IMR-90 (cell line): ENCODE measurements around the gene SHROOM3. TPM values are rescaled to one million over a fixed set of nuclear protein-coding genes. Genes with fewer than 3 reads are reported as not detected.

Experiments
- ATAC-seq: fragments of 200-7000 bp; cut with Tn5 transposase; 2 replicates; pipeline ENCODE4 v1.9.1; 2020; ENCODE audit warnings: low read depth, mild to moderate bottlenecking, moderate library complexity
- BruUV-seq: library from RNA; stranded (reverse); fragments of 400-500 nt; replicated peaks from 2 replicates; lab custom pipeline; 2021; lab: Mats Ljungman, UMichigan
- CTCF ChIA-PET: fragments of 300-600 bp; formaldehyde crosslinking; extraction: SDS; loops from one replicate; lab custom pipeline; 2021; ENCODE audit warnings: antibody characterized with exemption; lab: Yijun Ruan, JAX
- POLR2A ChIA-PET: fragments of 300-600 bp; sonication (Branson Sonifier 250); formaldehyde crosslinking; loops from one replicate; lab custom pipeline; 2022; ENCODE audit warnings: antibody characterized with exemption; ENCODE audit not compliant: unreplicated experiment; lab: Charles Lee
- DNase-seq: peaks from one replicate; pipeline ENCODE4 v3.0.0; 2013
- H2AFZ ChIP-seq: replicated peaks from 2 replicates; pipeline ENCODE3; 2013; ENCODE audit warnings: low read length, mild to moderate bottlenecking; ENCODE audit not compliant: poor library complexity
- H2AK5ac ChIP-seq: 2 replicates; pipeline ENCODE4 v1.6.1; 2013; ENCODE audit warnings: low read depth, low read length, inconsistent platforms
- H2AK9ac ChIP-seq: replicated peaks from 2 replicates; pipeline ENCODE3; 2013; ENCODE audit warnings: mild to moderate bottlenecking, low read depth, low read length, moderate library complexity; ENCODE audit not compliant: poor library complexity
- H2BK120ac ChIP-seq: 2 replicates; pipeline ENCODE4 v1.6.1; 2013; ENCODE audit warnings: low read depth, low read length, inconsistent platforms
- H2BK15ac ChIP-seq: 3 replicates; pipeline ENCODE4 v1.6.1; 2013; ENCODE audit warnings: low read depth, low read length, inconsistent platforms
- H2BK20ac ChIP-seq: 2 replicates; pipeline ENCODE4 v1.6.1; 2013; ENCODE audit warnings: low read depth, mild to moderate bottlenecking, inconsistent platforms, low read length, moderate library complexity
- H2BK5ac ChIP-seq: 2 replicates; pipeline ENCODE4 v1.6.1; 2013; ENCODE audit warnings: mild to moderate bottlenecking, low read depth, low read length, inconsistent platforms; ENCODE audit not compliant: poor library complexity, severe bottlenecking
- H3K14ac ChIP-seq: replicated peaks from 2 replicates; pipeline ENCODE4 v1.6.1; 2013; ENCODE audit warnings: low read depth, low read length, inconsistent platforms
- H3K18ac ChIP-seq: 2 replicates; pipeline ENCODE4 v1.6.1; 2013; ENCODE audit warnings: low read depth, low read length, control low read depth
- H3K23ac ChIP-seq: 2 replicates; pipeline ENCODE4 v1.6.1; 2013; ENCODE audit warnings: low read depth, low read length, inconsistent platforms
- H3K27ac ChIP-seq: 2 replicates; pipeline ENCODE4 v1.5.1; 2013; ENCODE audit warnings: mild to moderate bottlenecking, control low read depth, low read length; ENCODE audit not compliant: insufficient read depth
- H3K27me3 ChIP-seq: 2 replicates; pipeline ENCODE4 v1.6.1; 2013; ENCODE audit warnings: low read length; ENCODE audit not compliant: control insufficient read depth, insufficient read depth
- H3K36me3 ChIP-seq: 2 replicates; pipeline ENCODE4 v1.6.1; 2013; ENCODE audit warnings: low read length, mixed read lengths; ENCODE audit not compliant: control insufficient read depth, insufficient read depth
- H3K4ac ChIP-seq: 2 replicates; pipeline ENCODE4 v1.6.1; 2013; ENCODE audit warnings: low read depth, low read length, inconsistent platforms
- H3K4me1 ChIP-seq: 2 replicates; pipeline ENCODE4 v1.6.1; 2013; ENCODE audit warnings: low read length, mixed read lengths; ENCODE audit not compliant: control insufficient read depth, insufficient read depth
- H3K4me2 ChIP-seq: 2 replicates; pipeline ENCODE4 v1.6.1; 2013; ENCODE audit warnings: low read depth, mild to moderate bottlenecking, control low read depth, low read length, moderate library complexity
- H3K4me3 ChIP-seq: 2 replicates; pipeline ENCODE4 v1.5.1; 2013; ENCODE audit warnings: low read depth, mild to moderate bottlenecking, control low read depth, low read length, moderate library complexity; ENCODE audit not compliant: insufficient read depth
- H3K56ac ChIP-seq: 2 replicates; pipeline ENCODE4 v1.6.1; 2013; ENCODE audit warnings: low read length, inconsistent platforms; ENCODE audit not compliant: insufficient read depth; ENCODE audit errors: extremely low read depth
- H3K79me1 ChIP-seq, 2 experiments: 2 replicates each; pipeline ENCODE4 v1.6.1; 2013; ENCODE audit warnings: low read length in 2 of 2, inconsistent platforms in 1 of 2, low read depth in 1 of 2
- H3K9ac ChIP-seq: 2 replicates; pipeline ENCODE4 v1.6.1; 2013; ENCODE audit warnings: low read depth, low read length, control low read depth
- H3K9me1 ChIP-seq: 2 replicates; pipeline ENCODE4 v1.6.1; 2013; ENCODE audit warnings: low read length, inconsistent platforms; ENCODE audit not compliant: insufficient read depth
- H3K9me3 ChIP-seq: 2 replicates; pipeline ENCODE4 v1.6.1; 2013; ENCODE audit warnings: low read length; ENCODE audit not compliant: control insufficient read depth, insufficient read depth
- H4K20me1 ChIP-seq: 2 replicates; pipeline ENCODE4 v1.6.1; 2013; ENCODE audit warnings: low read length, inconsistent platforms; ENCODE audit not compliant: insufficient read depth
- H4K5ac ChIP-seq: 2 replicates; pipeline ENCODE4 v1.6.1; 2013; ENCODE audit warnings: mild to moderate bottlenecking, low read depth, low read length, control low read depth
- H4K8ac ChIP-seq, 2 experiments: 2 replicates each; pipeline ENCODE4 v1.6.1; 2013; ENCODE audit warnings: low read depth in 2 of 2, low read length in 2 of 2, control low read depth in 1 of 2, inconsistent platforms in 1 of 2
- H4K91ac ChIP-seq: 2 replicates; pipeline ENCODE4 v1.6.1; 2013; ENCODE audit warnings: low read depth, low read length, inconsistent platforms; ENCODE audit not compliant: insufficient read depth
- BHLHE40 ChIP-seq: fragments of 150-350 bp; IDR thresholded peaks from 2 replicates; pipeline ENCODE4 v1.6.1; 2016; ENCODE audit warnings: mild to moderate bottlenecking, low read depth, low read length
- CHD1 ChIP-seq: IDR thresholded peaks from 2 replicates; pipeline ENCODE4 v1.6.1; 2012; ENCODE audit warnings: low read depth, low read length, improper control_type of control experiment
- FOS ChIP-seq: fragments of 150-350 bp; IDR thresholded peaks from 2 replicates; pipeline ENCODE4 v1.6.1; 2016; ENCODE audit warnings: low read depth, low read length
- MAZ ChIP-seq: IDR thresholded peaks from 2 replicates; pipeline ENCODE4 v1.6.1; 2012; ENCODE audit warnings: low read depth, mild to moderate bottlenecking, low read length, improper control_type of control experiment, moderate library complexity, borderline replicate concordance
- NFE2L2 ChIP-seq: fragments of 150-350 bp; IDR thresholded peaks from 2 replicates; pipeline ENCODE4 v1.6.1; 2016; ENCODE audit warnings: low read depth, mild to moderate bottlenecking, low read length
- POLR2A ChIP-seq: IDR thresholded peaks from 2 replicates; pipeline ENCODE4 v1.6.1; 2012; ENCODE audit warnings: mild to moderate bottlenecking, low read depth, low read length
- RCOR1 ChIP-seq: IDR thresholded peaks from 2 replicates; pipeline ENCODE4 v1.6.1; 2012; ENCODE audit warnings: mild to moderate bottlenecking, low read length, improper control_type of control experiment; ENCODE audit not compliant: insufficient replicate concordance
- RFX5 ChIP-seq: IDR thresholded peaks from 2 replicates; pipeline ENCODE4 v1.8.0; 2012; ENCODE audit warnings: low read depth, mild to moderate bottlenecking, low read length, moderate library complexity
- SMC3 ChIP-seq: fragments of 150-350 bp; IDR thresholded peaks from 2 replicates; pipeline ENCODE4 v1.6.1; 2016; ENCODE audit warnings: low read depth, mild to moderate bottlenecking, antibody characterized with exemption, low read length, moderate library complexity
- WGBS, 2 experiments: methylation state at CpG; one replicate each; pipeline versions ENCODE4 v1.1.5 to v1.1.7; 2013; ENCODE audit warnings: missing lambda C conversion rate in 2 of 2; ENCODE audit not compliant: insufficient read length in 1 of 2; ENCODE audit errors: extremely low coverage in 2 of 2; 5-methylcytosine and 5-hydroxymethylcytosine counted together
- dilution Hi-C: fragments of 300-500 bp; cut with HindIII; formaldehyde crosslinking; loops from one replicate; pipeline ENCODE4 v1.14.3; 2018; ENCODE audit warnings: low sequenced_read_pairs; ENCODE audit not compliant: unreplicated experiment
- in situ Hi-C: fragments of 300-500 bp; cut with MboI; formaldehyde crosslinking; loops from 3 replicates; pipeline ENCODE4 v1.14.3; 2019; ENCODE audit warnings: low sequenced_read_pairs, inconsistent platforms, mixed read lengths
- intact Hi-C: fragments of 100-400 bp; cut with micrococcal nuclease; formaldehyde crosslinking; loops from 2 replicates; pipeline ENCODE4 v1.10.0; 2022
- polyA plus RNA-seq, 3 experiments: library from polyadenylated mRNA; depleted of rRNA; stranded (reverse); fragments of >200 nt; gene quantifications; 2 replicates each; pipeline ENCODE4 v1.2.3, GENCODE V29; 2012; ENCODE audit warnings: low replicate concordance in 1 of 3
- total RNA-seq: library from RNA; depleted of rRNA; stranded (reverse); fragments of >200 nt; gene quantifications from 2 replicates; pipeline ENCODE4 v1.2.3, GENCODE V29; 2012
- TF ChIP-seq, protein P1 (sequence below): fragments of 150-350 bp; IDR thresholded peaks from 2 replicates; pipeline ENCODE4 v1.6.1; 2016; ENCODE audit warnings: low read depth, mild to moderate bottlenecking, low read length, moderate library complexity, borderline replicate concordance

SHROOM3 gene
- total and polyA plus RNA-seq, 2 of the 4 experiments (the other 2 are of a cell fraction): 10.8 to 19.5 TPM

DNA sequence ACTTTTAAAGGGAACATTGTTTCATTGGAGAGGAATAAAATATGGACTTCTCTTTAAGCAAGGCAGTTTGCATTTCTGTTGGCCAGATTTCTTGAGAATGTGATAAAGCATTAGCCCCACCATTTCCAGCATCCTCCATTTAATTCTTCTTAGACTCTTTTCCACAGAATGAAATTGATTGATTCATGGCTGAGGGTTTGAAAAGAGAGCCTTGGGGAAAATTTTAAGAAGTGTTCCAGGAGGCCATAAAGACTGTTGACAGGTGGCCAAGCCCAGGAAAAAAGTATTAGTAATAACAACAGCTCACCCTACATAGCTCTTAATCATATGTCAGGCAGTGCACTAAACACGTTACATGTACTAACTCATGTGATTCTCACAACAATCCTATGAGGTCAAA, 53.4 kb downstream of the SHROOM3 start:
- no peak for TF ChIP-seq BHLHE40
- no peak for TF ChIP-seq SMC3
- TF ChIP-seq RCOR1: no peak
- TF ChIP-seq FOS: no peak
- TF ChIP-seq, protein P1, sequence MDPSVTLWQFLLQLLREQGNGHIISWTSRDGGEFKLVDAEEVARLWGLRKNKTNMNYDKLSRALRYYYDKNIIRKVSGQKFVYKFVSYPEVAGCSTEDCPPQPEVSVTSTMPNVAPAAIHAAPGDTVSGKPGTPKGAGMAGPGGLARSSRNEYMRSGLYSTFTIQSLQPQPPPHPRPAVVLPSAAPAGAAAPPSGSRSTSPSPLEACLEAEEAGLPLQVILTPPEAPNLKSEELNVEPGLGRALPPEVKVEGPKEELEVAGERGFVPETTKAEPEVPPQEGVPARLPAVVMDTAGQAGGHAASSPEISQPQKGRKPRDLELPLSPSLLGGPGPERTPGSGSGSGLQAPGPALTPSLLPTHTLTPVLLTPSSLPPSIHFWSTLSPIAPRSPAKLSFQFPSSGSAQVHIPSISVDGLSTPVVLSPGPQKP: no peak
- no peak for TF ChIP-seq CHD1
- no peak for TF ChIP-seq MAZ
- TF ChIP-seq RFX5: no peak
- no peak for TF ChIP-seq NFE2L2
- TF ChIP-seq POLR2A: no peak
- no peak overlapping the region for H2AK5ac ChIP-seq
- no peak overlapping the region for H3K4me2 ChIP-seq
- H3K27me3 ChIP-seq: peaks cover 2% of the 10 kb centered on the region; the same call in 1 of the 2 replicates
- BruUV-seq: no TSS peak
- no peak overlapping the region for H2AK9ac ChIP-seq
- CTCF ChIA-PET: no interaction called here
- H4K5ac ChIP-seq: no peak overlapping the region
- H3K4me3 ChIP-seq: no peak overlapping the region
- H2BK120ac ChIP-seq: no peak overlapping the region
- DNase-seq (no peak), ATAC-seq (no peak)
- no peak overlapping the region for H3K4ac ChIP-seq
- H3K23ac ChIP-seq: no peak overlapping the region
- in situ Hi-C loops: no loop called here
- WGBS, 2 experiments: no CpG with 5 or more reads among the region's 1 CpG
- H2BK15ac ChIP-seq: no peak overlapping the region
- no peak overlapping the region for H2AFZ ChIP-seq
- dilution Hi-C loops: no loop called here
- H4K20me1 ChIP-seq: no peaks in the 10 kb centered on the region
- no peaks in the 10 kb centered on the region for H3K36me3 ChIP-seq
- no peak overlapping the region for H3K9ac ChIP-seq
- intact Hi-C loops: loop anchor here (5.0 kb wide), 1 partner anchor 36 kb away; no protein-coding TSS in a partner anchor
- no peaks in the 10 kb centered on the region for H3K4me1 ChIP-seq
- H3K9me1 ChIP-seq: no peaks in the 10 kb centered on the region
- no peak overlapping the region for H4K8ac ChIP-seq
- H2BK20ac ChIP-seq: no peak overlapping the region
- no peaks in the 10 kb centered on the region for H3K79me1 ChIP-seq
- POLR2A ChIA-PET: no interaction called here
- H3K56ac ChIP-seq: no peak overlapping the region
- no peak overlapping the region for H3K14ac ChIP-seq
- H3K18ac ChIP-seq: no peak overlapping the region
- no peaks in the 10 kb centered on the region for H3K9me3 ChIP-seq
- H4K91ac ChIP-seq: no peak overlapping the region
- no peak overlapping the region for H2BK5ac ChIP-seq
- H3K27ac ChIP-seq: no peak overlapping the region
